ENCODE measurements around the gene NLRP4.
"Not testable (repeated sequence)": the region's sequence is repeated elsewhere in the genome, so short reads cannot be mapped to it uniquely, and the experiment has no call there.

The NLRP4 gene

GRCh38 chr19:55909801-55910200 is 73.5 kb downstream of the NLRP4 start:
- DNase-seq (ENCODE audit: insufficient read length, low spot score) = no peak
- TF ChIP-seq POLR2AphosphoS5 (IDR thresholded peaks at IDR 0.05; ENCODE audit: low read depth, low read length) (no peak), POLR2A (IDR thresholded peaks at IDR 0.05; ENCODE audit: low read depth, low read length) (no peak), SPI1 (IDR thresholded peaks at IDR 0.05; ENCODE audit: low read depth, low read length) (no peak), POU2F2 (IDR thresholded peaks at IDR 0.05; ENCODE audit: low read depth, low read length) (no peak), PAX5 (IDR thresholded peaks at IDR 0.05; ENCODE audit: insufficient read depth, low read length, severe bottlenecking) (no peak), TAF1 (IDR thresholded peaks at IDR 0.05; ENCODE audit: low read depth, low read length) (no peak)
- no peak for FAIRE-seq

- DNase-seq (ENCODE audit: insufficient read length, low spot score) (no peak), FAIRE-seq (no peak)
These were observed 76.6 kb downstream of the NLRP4 start for GRCh38 chr19:55912916-55913315.

GRCh38 chr19:55913643-55914268 is 77.4 kb downstream of the NLRP4 start:
- no peak for FAIRE-seq
- TF ChIP-seq POLR2A (IDR thresholded peaks at IDR 0.05; ENCODE audit: low read depth, low read length) (no peak), POLR2AphosphoS5 (IDR thresholded peaks at IDR 0.05; ENCODE audit: low read depth, low read length) (no peak), SPI1 (IDR thresholded peaks at IDR 0.05; ENCODE audit: low read depth, low read length) (no peak), POU2F2 (IDR thresholded peaks at IDR 0.05; ENCODE audit: low read depth, low read length) (no peak), PAX5 (IDR thresholded peaks at IDR 0.05; ENCODE audit: insufficient read depth, low read length, severe bottlenecking) (no peak), TAF1 (IDR thresholded peaks at IDR 0.05; ENCODE audit: low read depth, low read length) (no peak)

More at GRCh38 chr19:55912916-55913315, 76.6 kb downstream of the NLRP4 start:
- TF ChIP-seq POLR2A (IDR thresholded peaks at IDR 0.05; ENCODE audit: low read depth, low read length) = no peak
- no peak for TF ChIP-seq POU2F2 (IDR thresholded peaks at IDR 0.05; ENCODE audit: low read depth, low read length)
- TF ChIP-seq TAF1 (IDR thresholded peaks at IDR 0.05; ENCODE audit: low read depth, low read length) = no peak
- no peak for TF ChIP-seq SPI1 (IDR thresholded peaks at IDR 0.05; ENCODE audit: low read depth, low read length)
- TF ChIP-seq PAX5 (IDR thresholded peaks at IDR 0.05; ENCODE audit: insufficient read depth, low read length, severe bottlenecking) = no peak
- TF ChIP-seq POLR2AphosphoS5 (IDR thresholded peaks at IDR 0.05; ENCODE audit: low read depth, low read length) = no peak

GRCh38 chr19:55923556-55923955 is 87.2 kb downstream of the NLRP4 start:
- no peak for TF ChIP-seq POLR2A (IDR thresholded peaks at IDR 0.05; ENCODE audit: low read depth, low read length)
- TF ChIP-seq SPI1 (IDR thresholded peaks at IDR 0.05; ENCODE audit: low read depth, low read length) = no peak
- no peak for TF ChIP-seq PAX5 (IDR thresholded peaks at IDR 0.05; ENCODE audit: insufficient read depth, low read length, severe bottlenecking)
- TF ChIP-seq POU2F2 (IDR thresholded peaks at IDR 0.05; ENCODE audit: low read depth, low read length) = no peak
- TF ChIP-seq POLR2AphosphoS5 (IDR thresholded peaks at IDR 0.05; ENCODE audit: low read depth, low read length) = no peak
- TF ChIP-seq TAF1 (IDR thresholded peaks at IDR 0.05; ENCODE audit: low read depth, low read length) = no peak
- FAIRE-seq = no peak
- no peak for DNase-seq (ENCODE audit: insufficient read length, low spot score)

More at GRCh38 chr19:55913643-55914268, 77.4 kb downstream of the NLRP4 start:
- no peak for DNase-seq (ENCODE audit: insufficient read length, low spot score)

GRCh38 chr19:55927991-55928390 is 91.7 kb downstream of the NLRP4 start:
- DNase-seq (ENCODE audit: insufficient read length, low spot score) (no peak), FAIRE-seq (no peak)
- no peak for TF ChIP-seq POLR2AphosphoS5 (IDR thresholded peaks at IDR 0.05; ENCODE audit: low read depth, low read length)
- no peak for TF ChIP-seq TAF1 (IDR thresholded peaks at IDR 0.05; ENCODE audit: low read depth, low read length)
- no peak for TF ChIP-seq SPI1 (IDR thresholded peaks at IDR 0.05; ENCODE audit: low read depth, low read length)
- no peak for TF ChIP-seq PAX5 (IDR thresholded peaks at IDR 0.05; ENCODE audit: insufficient read depth, low read length, severe bottlenecking)
- TF ChIP-seq POLR2A (IDR thresholded peaks at IDR 0.05; ENCODE audit: low read depth, low read length) = no peak

- not testable (repeated sequence) for DNase-seq (ENCODE audit: insufficient read length, low spot score); FAIRE-seq
These were observed 92.9 kb downstream of the NLRP4 start for GRCh38 chr19:55929258-55929657.

- no peak for DNase-seq (ENCODE audit: insufficient read length, low spot score)
- TF ChIP-seq POLR2A (IDR thresholded peaks at IDR 0.05; ENCODE audit: low read depth, low read length) (no peak), POU2F2 (IDR thresholded peaks at IDR 0.05; ENCODE audit: low read depth, low read length) (no peak), PAX5 (IDR thresholded peaks at IDR 0.05; ENCODE audit: insufficient read depth, low read length, severe bottlenecking) (no peak), SPI1 (IDR thresholded peaks at IDR 0.05; ENCODE audit: low read depth, low read length) (no peak)
- no peak for FAIRE-seq
These were observed 94.7 kb downstream of the NLRP4 start for GRCh38 chr19:55930996-55931515.

Measured in GM12891 (cell line).